Measurements from ENCODE around the gene ST6GAL1. TPM values are rescaled to one million over a fixed set of nuclear protein-coding genes. Genes with fewer than 3 reads are reported as not detected.

Gene ST6GAL1
- total RNA-seq, 1 experiment from 2014 or later = 15.6 TPM

GRCh38 chr3:186945255-186945823 is 15.0 kb downstream of the ST6GAL1 start:
- intact Hi-C loops (cut with micrococcal nuclease) = no loop called here
- no TSS peak for BruUV-seq (replicated peaks)
- ATAC-seq = no peak
- DNase-seq (ENCODE audit: low read depth, low spot score) = no peak
- POLR2A ChIA-PET = interaction anchor here (1.8 kb wide), 1 partner anchor 14 kb away, joined by 4 read pairs; no protein-coding TSS in a partner anchor
- H3K9ac ChIP-seq (ENCODE audit: low read length) = no peak overlapping the region
- no peak overlapping the region for H3K27ac ChIP-seq (ENCODE audit: low read depth, low read length)
- no peaks in the 10 kb centered on the region for H3K9me2 ChIP-seq (ENCODE audit: insufficient read depth)
- no peaks in the 10 kb centered on the region for H3K36me3 ChIP-seq (ENCODE audit: control insufficient read depth in 1 of 2, insufficient read depth in 2 of 2, low read length in 2 of 2)
- no peaks in the 10 kb centered on the region for H3K4me1 ChIP-seq (ENCODE audit: control insufficient read depth in 1 of 2, insufficient read depth in 2 of 2, low read length in 2 of 2)
- CTCF ChIA-PET = no interaction called here
- no peak for TF ChIP-seq YY1 (IDR thresholded peaks at IDR 0.05; ENCODE audit: extremely low read depth, insufficient replicate concordance, low read depth, low read length)
- no peak for TF ChIP-seq ZFX (IDR thresholded peaks at IDR 0.05)
- no peak for TF ChIP-seq ZBTB33 (IDR thresholded peaks at IDR 0.05; ENCODE audit: extremely low read depth, insufficient replicate concordance, low read length)
- TF ChIP-seq EZH2 (IDR thresholded peaks at IDR 0.05) = no peak
- TF ChIP-seq, protein P1, sequence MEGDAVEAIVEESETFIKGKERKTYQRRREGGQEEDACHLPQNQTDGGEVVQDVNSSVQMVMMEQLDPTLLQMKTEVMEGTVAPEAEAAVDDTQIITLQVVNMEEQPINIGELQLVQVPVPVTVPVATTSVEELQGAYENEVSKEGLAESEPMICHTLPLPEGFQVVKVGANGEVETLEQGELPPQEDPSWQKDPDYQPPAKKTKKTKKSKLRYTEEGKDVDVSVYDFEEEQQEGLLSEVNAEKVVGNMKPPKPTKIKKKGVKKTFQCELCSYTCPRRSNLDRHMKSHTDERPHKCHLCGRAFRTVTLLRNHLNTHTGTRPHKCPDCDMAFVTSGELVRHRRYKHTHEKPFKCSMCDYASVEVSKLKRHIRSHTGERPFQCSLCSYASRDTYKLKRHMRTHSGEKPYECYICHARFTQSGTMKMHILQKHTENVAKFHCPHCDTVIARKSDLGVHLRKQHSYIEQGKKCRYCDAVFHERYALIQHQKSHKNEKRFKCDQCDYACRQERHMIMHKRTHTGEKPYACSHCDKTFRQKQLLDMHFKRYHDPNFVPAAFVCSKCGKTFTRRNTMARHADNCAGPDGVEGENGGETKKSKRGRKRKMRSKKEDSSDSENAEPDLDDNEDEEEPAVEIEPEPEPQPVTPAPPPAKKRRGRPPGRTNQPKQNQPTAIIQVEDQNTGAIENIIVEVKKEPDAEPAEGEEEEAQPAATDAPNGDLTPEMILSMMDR (IDR thresholded peaks at IDR 0.05 in 2 of 3, conservative IDR thresholded peaks at IDR 0.05 in 1 of 3; ENCODE audit: borderline replicate concordance in 1 of 3, insufficient read depth in 1 of 3, low read depth in 2 of 3, low read length in 2 of 3) = no peak
- no peak for TF ChIP-seq CBX3 (IDR thresholded peaks at IDR 0.05; ENCODE audit: low read depth)
- TF ChIP-seq SP1 (IDR thresholded peaks at IDR 0.05; ENCODE audit: low read depth) = no peak
- no peak for TF ChIP-seq EZH2phosphoT487 (IDR thresholded peaks at IDR 0.05; ENCODE audit: borderline replicate concordance)
- no peak for TF ChIP-seq POLR2AphosphoS5 (IDR thresholded peaks at IDR 0.05; ENCODE audit: low read depth, low read length)
- no peak for TF ChIP-seq POLR2A (IDR thresholded peaks at IDR 0.05; ENCODE audit: borderline replicate concordance, extremely low read depth, insufficient read depth, insufficient read length)
- no peak for TF ChIP-seq EGR1 (IDR thresholded peaks at IDR 0.05; ENCODE audit: low read depth)
- no peak for TF ChIP-seq MAX (IDR thresholded peaks at IDR 0.05)
- no peak for TF ChIP-seq CEBPB (IDR thresholded peaks at IDR 0.05; ENCODE audit: low read depth)
- no peak for TF ChIP-seq ZNF274 (IDR thresholded peaks at IDR 0.05; ENCODE audit: low read depth, low read length)
- no peak for TF ChIP-seq SIN3A (IDR thresholded peaks at IDR 0.05; ENCODE audit: low read depth)
- no peak overlapping the region for H3K4me2 ChIP-seq (ENCODE audit: low read length)
- RAD21 ChIA-PET (ENCODE audit: low non-redundant PET in 1 of 2, low total read pairs in 2 of 2, uncharacterized antibody in 2 of 2, unreplicated experiment in 2 of 2) = no interaction called here
- no peaks in the 10 kb centered on the region for H4K20me1 ChIP-seq (ENCODE audit: insufficient read depth)
- H3K4me3 ChIP-seq (replicated peaks in 1 of 2; ENCODE audit: low read depth in 1 of 2, low read length in 2 of 2) = no peak overlapping the region
- no peaks in the 10 kb centered on the region for H3K27me3 ChIP-seq (ENCODE audit: insufficient read depth, low read length)
- no peaks in the 10 kb centered on the region for H3K79me2 ChIP-seq (ENCODE audit: insufficient read depth, low read length)
- H3K9me3 ChIP-seq (ENCODE audit: control insufficient read depth in 1 of 2, insufficient read depth in 1 of 2, low read depth in 1 of 2, low read length in 2 of 2) = no peaks in the 10 kb centered on the region
- H2AFZ ChIP-seq (ENCODE audit: low read depth, low read length, poor library complexity, severe bottlenecking) = no peak overlapping the region

All from HCT116 (cell line).